ENCODE data around the gene FAT2. TPM values are rescaled to one million over a fixed set of nuclear protein-coding genes. Genes with fewer than 3 reads are reported as not detected.

Gene FAT2
- total RNA-seq, 2 experiments from 2014 or later, result not detected

DNA sequence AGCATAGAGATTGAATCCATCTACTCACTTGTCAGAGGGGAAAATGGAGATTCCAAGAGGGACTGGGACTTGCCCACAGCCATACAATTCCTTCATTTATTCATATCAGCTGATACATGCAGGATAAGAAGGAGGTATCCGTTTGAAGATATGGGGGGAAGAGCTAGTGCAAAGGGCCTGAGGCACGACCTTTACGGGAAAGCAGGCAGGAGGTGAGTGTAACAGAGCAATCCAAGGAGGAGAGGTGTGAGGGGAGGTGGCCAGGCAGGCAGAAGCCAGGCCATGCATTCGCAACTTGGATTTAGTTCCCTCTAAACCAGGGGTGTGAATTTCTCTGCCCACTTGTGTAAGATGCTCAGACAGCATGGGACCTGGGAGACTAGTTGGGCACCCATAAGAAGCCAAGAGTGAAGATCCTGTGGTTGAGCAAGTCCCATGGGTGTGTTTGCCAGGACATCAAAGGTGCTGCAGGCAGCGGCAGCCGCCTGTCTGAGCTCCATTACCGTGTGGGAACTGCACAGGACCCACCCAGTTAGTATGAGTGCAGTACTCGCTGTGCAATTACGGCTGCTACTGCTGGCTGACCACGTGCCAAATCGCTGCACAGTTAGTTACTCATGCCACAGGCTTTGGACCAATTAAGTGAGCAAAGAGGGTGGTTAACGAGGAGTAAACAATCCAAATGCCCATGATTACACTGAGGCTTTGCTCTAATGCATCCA is 31.4 kb upstream of the FAT2 start:
- no peaks in the 10 kb centered on the region for H3K4me1 Mint-ChIP-seq
- no peak for DNase-seq
- CTCF ChIA-PET, result interaction anchor here (1.3 to 2.6 kb wide), 2 partner anchors 29 to 30 kb away, joined by 3 to 9 read pairs; no protein-coding TSS in a partner anchor
- no peak overlapping the region for H3K4me3 Mint-ChIP-seq
- H3K9me3 Mint-ChIP-seq (ENCODE audit: low read depth), result no peaks in the 10 kb centered on the region
- no peak for ATAC-seq
- no peak overlapping the region for H3K27ac Mint-ChIP-seq
- H3K27me3 Mint-ChIP-seq, result peaks cover 10% of the 10 kb centered on the region
- H3K36me3 Mint-ChIP-seq, result no peaks in the 10 kb centered on the region

DNA sequence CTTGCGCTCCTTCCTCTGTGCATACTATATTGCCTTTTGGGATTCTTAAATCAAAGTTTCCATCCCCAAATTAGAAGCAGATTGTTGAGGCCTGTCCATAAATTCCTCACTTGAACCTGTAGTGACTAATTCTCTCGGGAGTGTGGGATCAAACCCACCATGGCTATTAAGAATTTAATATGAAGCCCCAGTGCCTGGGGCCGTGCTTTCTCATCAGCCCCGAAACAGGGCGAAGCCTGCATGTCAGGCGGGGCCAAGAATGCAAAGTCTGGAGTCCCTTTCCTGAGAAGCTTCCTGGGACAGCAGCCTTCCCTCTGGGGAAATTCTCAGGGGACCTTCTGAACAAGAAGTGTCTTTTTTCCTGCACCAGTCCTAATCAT is 29.3 kb upstream of the FAT2 start:
- H3K36me3 Mint-ChIP-seq, result no peaks in the 10 kb centered on the region
- DNase-seq, result no peak

GRCh38 chr5:151619812-151620460 is 28.8 kb upstream of the FAT2 start:
- H3K27me3 Mint-ChIP-seq, result peaks cover 8% of the 10 kb centered on the region
- no peak overlapping the region for H3K27ac Mint-ChIP-seq
- CTCF ChIA-PET, result interaction anchor here (1.1 kb wide), 1 partner anchor 9 kb away, joined by 3 read pairs; no protein-coding TSS in a partner anchor
- ATAC-seq, result no peak
- no peak for DNase-seq
- H3K4me1 Mint-ChIP-seq, result peaks cover 4% of the 10 kb centered on the region
- no peaks in the 10 kb centered on the region for H3K36me3 Mint-ChIP-seq
- H3K9me3 Mint-ChIP-seq (ENCODE audit: low read depth), result no peaks in the 10 kb centered on the region
- no peak overlapping the region for H3K4me3 Mint-ChIP-seq

More for the DNA sequence above, 29.3 kb upstream of the FAT2 start:
- H3K27ac Mint-ChIP-seq, result no peak overlapping the region
- no peaks in the 10 kb centered on the region for H3K9me3 Mint-ChIP-seq (ENCODE audit: low read depth)
- no peak for ATAC-seq
- H3K4me3 Mint-ChIP-seq, result no peak overlapping the region
- CTCF ChIA-PET, result no interaction called here
- peaks cover 10% of the 10 kb centered on the region for H3K27me3 Mint-ChIP-seq
- H3K4me1 Mint-ChIP-seq, result peaks cover 2% of the 10 kb centered on the region

- ATAC-seq (no peak), DNase-seq (no peak)
- peaks cover 8% of the 10 kb centered on the region for H3K27me3 Mint-ChIP-seq
- CTCF ChIA-PET, result interaction anchor here (1.1 kb wide), 1 partner anchor 8 kb away, joined by 3 read pairs; no protein-coding TSS in a partner anchor
- H3K4me1 Mint-ChIP-seq, result peaks cover 4% of the 10 kb centered on the region
- H3K27ac Mint-ChIP-seq, result no peak overlapping the region
- no peak overlapping the region for H3K4me3 Mint-ChIP-seq
- H3K36me3 Mint-ChIP-seq, result no peaks in the 10 kb centered on the region
- H3K9me3 Mint-ChIP-seq (ENCODE audit: low read depth), result no peaks in the 10 kb centered on the region
Observed at GRCh38 chr5:151618907-151619306, 27.8 kb upstream of the FAT2 start.

GRCh38 chr5:151617841-151618710 is 26.9 kb upstream of the FAT2 start:
- Mint-ChIP-seq H3K4me1 (peaks cover 9% of the 10 kb centered on the region), H3K27me3 (peaks cover 12% of the 10 kb centered on the region), H3K27ac (no peak overlapping the region), H3K9me3 (ENCODE audit: low read depth) (no peaks in the 10 kb centered on the region), H3K36me3 (no peaks in the 10 kb centered on the region), H3K4me3 (no peak overlapping the region)
- CTCF ChIA-PET, result no interaction called here
- DNase-seq, result no peak
- no peak for ATAC-seq

DNA sequence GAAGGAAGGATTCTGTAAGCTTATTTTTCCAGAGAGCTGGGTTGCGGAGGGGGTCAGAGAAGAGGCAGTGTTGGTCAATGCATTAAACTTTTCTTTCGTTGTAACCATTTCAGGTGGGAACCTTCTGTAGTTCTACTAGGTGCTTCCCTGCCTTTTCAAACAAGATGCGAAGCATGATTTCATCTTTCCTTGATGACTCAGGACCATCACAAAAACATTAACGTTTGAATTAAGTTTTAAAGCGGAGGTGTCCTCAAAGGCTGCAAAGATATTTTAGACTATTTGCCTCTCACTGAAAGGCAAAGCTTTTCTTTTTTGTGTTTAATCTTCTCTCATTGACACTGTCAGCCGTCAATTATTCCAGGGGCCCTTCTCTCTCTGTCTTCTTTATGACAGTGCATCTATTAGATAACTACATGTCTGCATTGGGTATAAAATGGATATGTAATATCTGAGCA is 26.3 kb upstream of the FAT2 start:
- H3K4me1 Mint-ChIP-seq, result peaks cover 15% of the 10 kb centered on the region
- no peak overlapping the region for H3K27ac Mint-ChIP-seq
- peaks cover 12% of the 10 kb centered on the region for H3K27me3 Mint-ChIP-seq
- DNase-seq, result no peak
- no peaks in the 10 kb centered on the region for H3K36me3 Mint-ChIP-seq
- no peak for ATAC-seq
- H3K4me3 Mint-ChIP-seq, result no peak overlapping the region
- CTCF ChIA-PET, result no interaction called here
- no peaks in the 10 kb centered on the region for H3K9me3 Mint-ChIP-seq (ENCODE audit: low read depth)

DNA sequence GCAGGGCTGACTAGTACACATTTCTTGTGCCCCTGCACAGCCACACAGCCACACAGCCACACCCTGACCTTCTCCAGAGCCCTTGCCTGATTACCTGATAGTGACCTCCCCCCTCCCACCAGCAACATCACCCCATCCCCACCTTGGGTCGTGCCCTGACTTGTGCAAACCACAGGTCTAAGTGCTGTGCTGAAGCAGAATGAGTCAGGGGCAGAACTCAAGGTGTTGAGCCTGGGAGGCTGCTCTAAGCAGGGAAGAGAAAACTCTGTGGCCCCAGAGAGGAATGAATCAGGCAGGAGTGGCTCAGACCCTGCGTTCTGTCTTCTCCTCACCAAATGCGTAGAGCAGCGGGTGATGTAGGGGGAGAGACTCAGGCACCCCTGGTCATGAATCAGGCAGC is 24.3 kb upstream of the FAT2 start:
- no peaks in the 10 kb centered on the region for H3K36me3 Mint-ChIP-seq
- CTCF ChIA-PET, result no interaction called here
- ATAC-seq (no peak), DNase-seq (no peak)
- H3K27ac Mint-ChIP-seq, result no peak overlapping the region
- H3K4me1 Mint-ChIP-seq, result peaks cover 16% of the 10 kb centered on the region
- H3K4me3 Mint-ChIP-seq, result no peak overlapping the region
- no peaks in the 10 kb centered on the region for H3K9me3 Mint-ChIP-seq (ENCODE audit: low read depth)
- peaks cover 7% of the 10 kb centered on the region for H3K27me3 Mint-ChIP-seq

GRCh38 chr5:151614565-151614964 is 23.4 kb upstream of the FAT2 start:
- CTCF ChIA-PET, result no interaction called here
- H3K36me3 Mint-ChIP-seq, result no peaks in the 10 kb centered on the region
- H3K9me3 Mint-ChIP-seq (ENCODE audit: low read depth), result no peaks in the 10 kb centered on the region
- ATAC-seq (no peak), DNase-seq (no peak)
- H3K4me3 Mint-ChIP-seq, result no peak overlapping the region
- H3K4me1 Mint-ChIP-seq, result peaks cover 16% of the 10 kb centered on the region
- peaks cover 12% of the 10 kb centered on the region for H3K27me3 Mint-ChIP-seq
- no peak overlapping the region for H3K27ac Mint-ChIP-seq

DNA sequence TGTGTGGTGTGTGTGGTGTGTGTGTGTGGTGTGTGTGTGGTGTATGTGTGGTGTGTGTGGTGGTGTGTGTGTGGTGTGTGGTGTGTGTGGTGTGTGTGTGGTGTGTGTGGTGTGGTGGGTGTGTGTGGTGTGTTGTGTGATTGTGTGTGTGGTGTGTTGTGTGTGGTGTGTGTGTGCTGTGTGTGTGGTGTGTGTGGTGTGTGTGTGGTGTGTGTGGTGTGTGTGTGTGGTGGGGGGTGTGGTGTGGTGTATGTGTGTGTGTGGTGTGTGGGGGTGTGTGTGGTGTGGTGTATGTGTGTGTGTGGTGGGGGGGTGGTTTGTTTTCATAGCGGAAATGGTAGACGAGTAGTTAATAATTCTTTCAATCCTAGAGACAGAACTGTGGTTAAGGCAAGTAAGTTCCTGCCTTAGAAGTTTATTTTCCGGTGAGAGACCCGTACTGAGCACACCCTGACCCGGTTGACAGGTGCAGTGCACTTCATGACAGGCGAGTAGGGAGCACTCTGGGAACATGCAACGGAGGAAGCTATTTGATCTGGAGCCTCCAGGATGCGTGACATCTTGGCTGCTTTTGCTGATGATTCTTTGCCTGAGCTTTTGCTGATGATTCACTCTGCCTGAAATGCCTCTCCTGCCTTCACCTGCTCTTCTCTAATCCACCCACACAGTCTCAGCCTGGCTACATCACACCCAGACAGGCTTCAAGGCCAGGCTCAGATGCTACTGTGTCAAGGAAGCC is 21.7 kb upstream of the FAT2 start:
- peak; percentile 60 for DNase-seq
- Mint-ChIP-seq H3K36me3 (no peaks in the 10 kb centered on the region), H3K4me3 (no peak overlapping the region), H3K9me3 (ENCODE audit: low read depth) (no peaks in the 10 kb centered on the region), H3K27me3 (peaks cover 12% of the 10 kb centered on the region), H3K4me1 (peaks cover 16% of the 10 kb centered on the region), H3K27ac (peak overlapping the region; percentile 25)
- CTCF ChIA-PET, result interaction anchor here (0.8 to 1.6 kb wide), 4 partner anchors 39 to 158 kb away, joined by 3 to 5 read pairs (median 3); no protein-coding TSS in a partner anchor
- peak; percentile 83 for ATAC-seq

- ATAC-seq (no peak), DNase-seq (no peak)
- Mint-ChIP-seq H3K4me3 (no peak overlapping the region), H3K4me1 (peaks cover 16% of the 10 kb centered on the region), H3K9me3 (ENCODE audit: low read depth) (no peaks in the 10 kb centered on the region), H3K36me3 (no peaks in the 10 kb centered on the region), H3K27ac (no peak overlapping the region), H3K27me3 (peaks cover 20% of the 10 kb centered on the region)
- CTCF ChIA-PET, result interaction anchor here (1.2 to 1.4 kb wide), 3 partner anchors 8 to 160 kb away, joined by 3 read pairs; no protein-coding TSS in a partner anchor
Observed at GRCh38 chr5:151611127-151611775, 20.1 kb upstream of the FAT2 start.

GRCh38 chr5:151608522-151608921 is 17.4 kb upstream of the FAT2 start:
- Mint-ChIP-seq H3K4me1 (peaks cover 11% of the 10 kb centered on the region), H3K27ac (no peak overlapping the region), H3K4me3 (no peak overlapping the region), H3K36me3 (no peaks in the 10 kb centered on the region), H3K27me3 (peaks cover 22% of the 10 kb centered on the region), H3K9me3 (ENCODE audit: low read depth) (no peaks in the 10 kb centered on the region)
- CTCF ChIA-PET, result interaction anchor here (2.3 kb wide), 1 partner anchor 18 kb away, joined by 6 read pairs; no protein-coding TSS in a partner anchor
- ATAC-seq (no peak), DNase-seq (no peak)

DNA sequence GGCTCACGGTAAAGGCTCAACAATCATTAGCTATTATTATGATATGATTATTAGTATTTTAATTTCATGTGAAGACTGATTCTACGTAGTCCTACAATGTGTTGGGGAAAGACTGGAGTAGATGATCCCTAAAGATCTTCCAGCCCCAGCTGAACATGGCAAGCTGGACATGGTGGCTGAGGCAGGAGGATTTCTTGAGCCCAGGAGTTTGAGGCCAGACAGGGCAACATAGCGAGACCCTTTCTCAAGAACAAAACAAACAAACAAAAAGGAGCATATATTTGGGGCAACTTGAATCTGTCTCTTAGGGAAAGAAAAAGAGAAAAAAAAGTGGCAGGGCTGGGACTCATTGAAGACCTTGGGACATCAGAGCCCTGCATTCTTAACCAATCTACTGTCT is 16.2 kb upstream of the FAT2 start:
- H3K36me3 Mint-ChIP-seq, result no peaks in the 10 kb centered on the region
- H3K27ac Mint-ChIP-seq, result no peak overlapping the region
- ATAC-seq (no peak), DNase-seq (no peak)
- CTCF ChIA-PET, result interaction anchor here (2.3 kb wide), 1 partner anchor 19 kb away, joined by 6 read pairs; no protein-coding TSS in a partner anchor
- no peaks in the 10 kb centered on the region for H3K9me3 Mint-ChIP-seq (ENCODE audit: low read depth)
- no peak overlapping the region for H3K4me3 Mint-ChIP-seq
- peaks cover 23% of the 10 kb centered on the region for H3K27me3 Mint-ChIP-seq
- H3K4me1 Mint-ChIP-seq, result peaks cover under 1% of the 10 kb centered on the region

Measured in activated CD8-positive, alpha-beta memory T cell treated with anti-CD3 and anti-CD28 coated beads, Interleukin-2, amount 10 ng/mL, durations not matched to agents 7 days and 5 days (primary cell).